ENCODE results near the gene PLS1. TPM values are rescaled to one million over a fixed set of nuclear protein-coding genes. Genes with fewer than 3 reads are reported as not detected.

PLS1 gene
- total RNA-seq, 1 experiment from 2014 or later: 20.1 TPM

GRCh38 chr3:142577696-142578328 lies 18.4 kb upstream of the PLS1 start:
- H3K27me3 ChIP-seq (ENCODE audit: low read length): no peaks in the 10 kb centered on the region
- TF ChIP-seq EZH2 (IDR thresholded peaks at IDR 0.05; ENCODE audit: low read length, unreplicated experiment) (no peak), CTCF (conservative IDR thresholded peaks at IDR 0.05; ENCODE audit: low read depth, low read length) (no peak), EZH2phosphoT487 (IDR thresholded peaks at IDR 0.05; ENCODE audit: borderline replicate concordance, low read length) (no peak)
- CTCF ChIA-PET: interaction anchor here (1.2 kb wide), 1 partner anchor 103 kb away, joined by 4 read pairs; no protein-coding TSS in a partner anchor
- ATAC-seq (no peak), DNase-seq (no peak)
- peak overlapping the region; percentile 87 for H3K4me2 ChIP-seq (ENCODE audit: low read length)
- no peaks in the 10 kb centered on the region for H3K9me2 ChIP-seq (replicated peaks; ENCODE audit: low read length)
- H3F3A ChIP-seq (ENCODE audit: low read length, unreplicated experiment): no peaks in the 10 kb centered on the region
- 0 out of 2 replicates have a peak, but pooled peaks cover 6% of the 10 kb centered on the region for H4K20me1 ChIP-seq (ENCODE audit: low read length)
- H3K27ac ChIP-seq (ENCODE audit: low read length): peak overlapping the region; percentile 63
- peaks cover 56% of the 10 kb centered on the region for H3K79me2 ChIP-seq (ENCODE audit: low read length)
- intact Hi-C loops (cut with micrococcal nuclease): loop anchor here (5.0 kb wide), 1 partner anchor 131 kb away; the partner anchor contains the start of gene XRN1
- 0 out of 2 replicates have a peak, but pooled peaks cover 2% of the 10 kb centered on the region for H3K36me3 ChIP-seq (ENCODE audit: low read depth, low read length)
- H2AFZ ChIP-seq (ENCODE audit: low read length): peak overlapping the region; percentile 84
- H3K9me3 ChIP-seq (ENCODE audit: low read length): no peaks in the 10 kb centered on the region
- BruUV-seq (replicated peaks): TSS peak; percentile 48
- POLR2A ChIA-PET (ENCODE audit: unreplicated experiment): interaction anchor here (0.7 kb wide), 1 partner anchor 146 kb away, joined by 3 read pairs; the partner anchor contains the start of gene TRPC1
- H3K4me1 ChIP-seq (ENCODE audit: insufficient read depth, low read length): peaks cover 24% of the 10 kb centered on the region
- H3K4me3 ChIP-seq (ENCODE audit: low read length): peak overlapping the region; percentile 92
- H3K9ac ChIP-seq (ENCODE audit: low read length): peak overlapping the region; percentile 98

- CTCF ChIA-PET: interaction anchor here (0.6 kb wide), 1 partner anchor 145 kb away, joined by 3 read pairs; the partner anchor contains the start of gene TRPC1
- peak within 1 kb of the TSS; percentile 96 for H2AFZ ChIP-seq (ENCODE audit: low read length)
- intact Hi-C loops (cut with micrococcal nuclease): loop anchor here (5.0 kb wide), 1 partner anchor 131 kb away; the partner anchor contains the start of gene XRN1
Observed at GRCh38 chr3:142578329-142579223, 17.6 kb upstream of the PLS1 start, which contains the start of gene ATR. ATR (minus strand) TSS chr3:142578733; CDS start chr3:142578704, 29 bp downstream.

More at GRCh38 chr3:142578329-142579223, 17.6 kb upstream of the PLS1 start, which contains the start of gene ATR:
- no peak for TF ChIP-seq EZH2 (IDR thresholded peaks at IDR 0.05; ENCODE audit: low read length, unreplicated experiment)
- TF ChIP-seq EZH2phosphoT487 (IDR thresholded peaks at IDR 0.05; ENCODE audit: borderline replicate concordance, low read length): no peak
- no peak for TF ChIP-seq CTCF (conservative IDR thresholded peaks at IDR 0.05; ENCODE audit: low read depth, low read length)
- Histone ChIP-seq H3K4me3 (ENCODE audit: low read length) (peak within 1 kb of the TSS; percentile 92), H3K27me3 (ENCODE audit: low read length) (no peaks in the 10 kb centered on the region), H3K4me1 (ENCODE audit: insufficient read depth, low read length) (peaks cover 24% of the 10 kb centered on the region), H3K9me2 (replicated peaks; ENCODE audit: low read length) (no peaks in the 10 kb centered on the region), H4K20me1 (ENCODE audit: low read length) (0 out of 2 replicates have a peak, but pooled peaks cover 6% of the 10 kb centered on the region), H3K36me3 (ENCODE audit: low read depth, low read length) (0 out of 2 replicates have a peak, but pooled peaks cover 2% of the 10 kb centered on the region), H3K9me3 (ENCODE audit: low read length) (no peaks in the 10 kb centered on the region), H3K27ac (ENCODE audit: low read length) (peak within 1 kb of the TSS; percentile 70), H3K4me2 (ENCODE audit: low read length) (peak within 1 kb of the TSS; percentile 93), H3F3A (ENCODE audit: low read length, unreplicated experiment) (no peaks in the 10 kb centered on the region), H3K79me2 (ENCODE audit: low read length) (peaks cover 48% of the 10 kb centered on the region), H3K9ac (ENCODE audit: low read length) (peak within 1 kb of the TSS; percentile 98)
- ATAC-seq: peak; percentile 92
- BruUV-seq (replicated peaks): no TSS peak
- POLR2A ChIA-PET (ENCODE audit: unreplicated experiment): no interaction called here
- peak; percentile 92 for DNase-seq
